HCT116 (cell line): ENCODE measurements around the gene C4BPA. TPM values are rescaled to one million over a fixed set of nuclear protein-coding genes. Genes with fewer than 3 reads are reported as not detected.

Experiments used
- ATAC-seq: fragments of 200-7000 bp; cut with Tn5 transposase; 2 replicates; pipeline ENCODE4 v1.9.1; 2020; ENCODE audit warnings: mild to moderate bottlenecking, moderate library complexity
- BruUV-seq: library from RNA; stranded (reverse); fragments of 400-500 nt; replicated peaks from 2 replicates; lab custom pipeline; 2021; lab: Mats Ljungman, UMichigan
- CTCF ChIA-PET: fragments of 300-600 bp; sonication (Branson Sonifier 250); formaldehyde crosslinking; loops from one replicate; lab custom pipeline; 2021; ENCODE audit warnings: antibody characterized with exemption; lab: Charles Lee
- POLR2A ChIA-PET: fragments of 300-600, 350-600 bp; sonication (Branson Sonifier 250); formaldehyde crosslinking; loops from one replicate; lab custom pipeline; 2021; ENCODE audit warnings: antibody characterized with exemption; lab: Charles Lee
- RAD21 ChIA-PET, 2 experiments: fragments of 300-600 bp; sonication (Branson Sonifier 250); formaldehyde crosslinking; loops; one replicate each; lab custom pipeline; 2023; ENCODE audit warnings: low total read pairs in 2 of 2; ENCODE audit not compliant: uncharacterized antibody in 2 of 2, unreplicated experiment in 2 of 2, low non-redundant PET in 1 of 2; lab: Charles Lee
- DNase-seq: peaks from one replicate; pipeline ENCODE4 v3.0.0-alpha.2; 2010; ENCODE audit warnings: low read depth, low spot score
- H2AFZ ChIP-seq: fragments of 200-600 bp; shearing (Covaris generic), sonication (generic); 2 replicates; pipeline ENCODE4 v1.6.1; 2017; ENCODE audit warnings: low read depth, mixed run types, mixed read lengths, antibody characterized with exemption, low read length; ENCODE audit not compliant: poor library complexity, severe bottlenecking
- H3K27ac ChIP-seq: 2 replicates; pipeline ENCODE4 v1.5.1; 2012; ENCODE audit warnings: low read depth, low read length
- H3K27me3 ChIP-seq: fragments of 200-600 bp; sonication (generic); 2 replicates; pipeline ENCODE4 v1.6.1; 2016; ENCODE audit warnings: mixed run types, low read length, mixed read lengths; ENCODE audit not compliant: insufficient read depth
- H3K36me3 ChIP-seq, 2 experiments: fragments of 200-500 bp in 1 of 2; fragments of 200-600 bp in 1 of 2; sonication (Bioruptor generic) in 1 of 2; sonication (generic) in 1 of 2; 2 replicates each; pipeline versions ENCODE4 v1.5.1 to v1.6.1; 2014 to 2016; ENCODE audit warnings: low read length in 2 of 2, inconsistent platforms in 1 of 2, mixed read lengths in 1 of 2, mixed run types in 1 of 2; ENCODE audit not compliant: insufficient read depth in 2 of 2, control insufficient read depth in 1 of 2
- H3K4me1 ChIP-seq, 2 experiments: fragments of 200-600 bp in 1 of 2; sonication (generic) in 1 of 2; 2 replicates each; pipeline versions ENCODE4 v1.5.1 to v1.6.1; 2012 to 2017; ENCODE audit warnings: low read length in 2 of 2, inconsistent platforms in 1 of 2, mild to moderate bottlenecking in 1 of 2, mixed read lengths in 1 of 2, mixed run types in 1 of 2, moderate library complexity in 1 of 2; ENCODE audit not compliant: insufficient read depth in 2 of 2, control insufficient read depth in 1 of 2
- H3K4me2 ChIP-seq: fragments of 200-600 bp; sonication (generic); 2 replicates; pipeline ENCODE4 v1.6.1; 2017; ENCODE audit warnings: mixed run types, low read length, mixed read lengths
- H3K4me3 ChIP-seq, 2 experiments: fragments of 200-600 bp in 1 of 2; sonication (generic) in 1 of 2; replicated peaks in 1 of 2; 2 replicates each; pipeline ENCODE4 v1.5.1; 2011 to 2016; ENCODE audit warnings: low read length in 2 of 2, control low read depth in 1 of 2, low read depth in 1 of 2, mild to moderate bottlenecking in 1 of 2, mixed read lengths in 1 of 2, mixed run types in 1 of 2
- H3K79me2 ChIP-seq: fragments of 200-600 bp; sonication (generic); 2 replicates; pipeline ENCODE4 v1.6.1; 2017; ENCODE audit warnings: mild to moderate bottlenecking, mixed run types, low read length, moderate library complexity, mixed read lengths; ENCODE audit not compliant: insufficient read depth
- H3K9ac ChIP-seq: fragments of 200-600 bp; sonication (generic); 2 replicates; pipeline ENCODE4 v1.6.1; 2016; ENCODE audit warnings: low read length, mixed read lengths
- H3K9me2 ChIP-seq: fragments of 200-600 bp; sonication (generic), shearing (Covaris generic); 2 replicates; pipeline ENCODE4 v1.6.1; 2017; ENCODE audit warnings: mixed run types, mild to moderate bottlenecking, moderate library complexity; ENCODE audit not compliant: insufficient read depth
- H3K9me3 ChIP-seq, 2 experiments: fragments of 200-500 bp in 1 of 2; fragments of 200-600 bp in 1 of 2; sonication (Bioruptor generic) in 1 of 2; sonication (generic) in 1 of 2; 2 replicates each; pipeline ENCODE4 v1.6.1; 2014 to 2017; ENCODE audit warnings: low read length in 2 of 2, mixed read lengths in 2 of 2, inconsistent platforms in 1 of 2, low read depth in 1 of 2, mild to moderate bottlenecking in 1 of 2, mixed run types in 1 of 2, moderate library complexity in 1 of 2; ENCODE audit not compliant: control insufficient read depth in 1 of 2, insufficient read depth in 1 of 2
- H4K20me1 ChIP-seq: fragments of 200-600 bp; sonication (generic), shearing (Covaris generic); 2 replicates; pipeline ENCODE4 v1.6.1; 2017; ENCODE audit warnings: mixed run types, mild to moderate bottlenecking, moderate library complexity; ENCODE audit not compliant: insufficient read depth
- CBX3 ChIP-seq: IDR thresholded peaks from 2 replicates; pipeline ENCODE4 v1.6.1; 2012; ENCODE audit warnings: low read depth
- EGR1 ChIP-seq: IDR thresholded peaks from 2 replicates; pipeline ENCODE4 v1.6.1; 2012; ENCODE audit warnings: low read depth
- ELF1 ChIP-seq: IDR thresholded peaks from 2 replicates; pipeline ENCODE4 v1.6.1; 2012; ENCODE audit warnings: low read depth, borderline replicate concordance
- JUND ChIP-seq: IDR thresholded peaks from 2 replicates; pipeline ENCODE4 v1.6.1; 2012
- POLR2AphosphoS5 ChIP-seq: IDR thresholded peaks from 2 replicates; pipeline ENCODE4 v1.6.1; 2011; ENCODE audit warnings: mild to moderate bottlenecking, low read depth, low read length, moderate library complexity
- SIN3A ChIP-seq: IDR thresholded peaks from 2 replicates; pipeline ENCODE4 v1.6.1; 2012; ENCODE audit warnings: low read depth
- SP1 ChIP-seq: IDR thresholded peaks from 2 replicates; pipeline ENCODE4 v1.6.1; 2012; ENCODE audit warnings: low read depth
- YY1 ChIP-seq: IDR thresholded peaks from 2 replicates; pipeline ENCODE4 v1.6.1; 2011; ENCODE audit warnings: low read length, low read depth, moderate library complexity, mild to moderate bottlenecking; ENCODE audit not compliant: insufficient replicate concordance; ENCODE audit errors: extremely low read depth
- ZFX ChIP-seq: fragments of 450-650 bp; IDR thresholded peaks from 2 replicates; pipeline ENCODE4 v1.6.1; 2017
- ZNF274 ChIP-seq: fragments of 200-500 bp; sonication (Bioruptor generic); IDR thresholded peaks from 2 replicates; pipeline ENCODE4 v1.6.1; 2014; ENCODE audit warnings: mild to moderate bottlenecking, low read depth, low read length, inconsistent platforms
- intact Hi-C: fragments of 100-400 bp; cut with micrococcal nuclease; formaldehyde crosslinking; loops from 2 replicates; pipeline ENCODE4 v1.10.0; 2022
- total RNA-seq: library from RNA; stranded (reverse); gene quantifications from one replicate; pipeline ENCODE4 v1.2.1, GENCODE V29; 2021; ENCODE audit not compliant: unreplicated experiment
- TF ChIP-seq, protein P1 (sequence below): IDR thresholded peaks from 2 replicates; pipeline ENCODE4 v1.6.1; 2012; ENCODE audit warnings: low read depth
- TF ChIP-seq, protein P2 (sequence below): IDR thresholded peaks from 2 replicates; pipeline ENCODE4 v1.6.1; 2011; ENCODE audit warnings: mild to moderate bottlenecking, low read length, moderate library complexity; ENCODE audit not compliant: insufficient replicate concordance; ENCODE audit errors: extremely low read depth
- TF ChIP-seq, protein P3 (sequence below), 3 experiments: fragments of 200-600 bp in 1 of 3; sonication (generic) in 1 of 3; IDR thresholded peaks in 2 of 3; conservative IDR thresholded peaks in 1 of 3; 2 replicates each; pipeline ENCODE4 v1.5.1; 2012 to 2017; ENCODE audit warnings: low read depth in 2 of 3, low read length in 2 of 3, antibody characterized with exemption in 1 of 3, borderline replicate concordance in 1 of 3, control low read depth in 1 of 3, mild to moderate bottlenecking in 1 of 3, mixed read lengths in 1 of 3, mixed run types in 1 of 3, moderate library complexity in 1 of 3; ENCODE audit not compliant: insufficient read depth in 1 of 3

Gene C4BPA
- total RNA-seq, 1 experiment from 2014 or later: 0.32 TPM

DNA sequence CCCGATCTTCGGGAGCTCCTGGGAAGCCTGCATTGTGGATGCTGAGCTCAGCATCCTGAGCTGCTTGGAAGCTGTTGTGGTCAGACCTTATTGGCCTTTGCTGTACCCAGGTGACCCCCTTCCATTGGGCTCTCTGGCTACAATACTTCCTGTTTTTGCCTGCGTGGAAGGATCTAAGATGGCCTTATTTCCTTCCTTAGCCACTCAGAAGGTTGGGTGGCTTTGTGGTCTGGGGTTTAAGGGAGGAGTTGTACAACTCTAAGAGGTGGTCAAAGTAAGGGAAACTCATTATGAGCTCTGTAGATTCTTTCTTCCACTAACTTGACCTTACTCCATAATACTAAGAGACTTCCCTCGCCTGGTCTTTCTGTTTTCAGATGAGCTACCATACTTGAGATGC is 33.2 kb upstream of the C4BPA start:
- POLR2A ChIA-PET: interaction anchor here (1.0 kb wide), 1 partner anchor 18 kb away, joined by 4 read pairs; the partner anchor contains the start of gene PFKFB2
- no peak for DNase-seq
- BruUV-seq: no TSS peak
- H4K20me1 ChIP-seq: no peaks in the 10 kb centered on the region
- no peaks in the 10 kb centered on the region for H3K79me2 ChIP-seq
- no peaks in the 10 kb centered on the region for H3K9me2 ChIP-seq
- no peak for TF ChIP-seq YY1
- intact Hi-C loops: no loop called here
- ATAC-seq: no peak
- H3K9me3 ChIP-seq: no peaks in the 10 kb centered on the region
- CTCF ChIA-PET: no interaction called here
- RAD21 ChIA-PET: no interaction called here
- no peak overlapping the region for H3K27ac ChIP-seq
- H3K9ac ChIP-seq: no peak overlapping the region
- H3K4me1 ChIP-seq: no peaks in the 10 kb centered on the region
- no peak overlapping the region for H2AFZ ChIP-seq
- H3K4me3 ChIP-seq: no peak overlapping the region
- peaks cover 3 to 12% of the 10 kb centered on the region in 2 experiments; a peak in 1 of 4 replicates for H3K36me3 ChIP-seq
- no peaks in the 10 kb centered on the region for H3K27me3 ChIP-seq
- no peak overlapping the region for H3K4me2 ChIP-seq

DNA sequence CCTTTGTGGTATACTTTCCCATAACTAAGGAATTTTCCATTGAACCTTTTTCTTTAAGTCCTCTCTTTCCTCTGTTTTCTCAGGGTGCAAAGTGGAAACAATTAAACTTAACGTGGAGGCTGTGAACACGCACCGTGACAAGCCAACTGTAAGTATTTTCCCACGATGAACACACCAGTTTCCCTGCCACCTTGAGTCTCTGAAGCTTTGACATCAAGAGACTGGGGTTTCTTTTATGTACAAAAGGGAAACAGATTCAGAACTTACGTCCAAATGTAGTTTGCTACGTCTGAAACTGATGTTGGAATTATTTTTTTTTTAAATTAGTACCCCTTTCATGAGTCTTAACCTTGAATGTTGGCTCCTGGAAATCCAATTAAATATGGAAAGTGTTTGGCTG is 32.6 kb upstream of the C4BPA start:
- BruUV-seq: no TSS peak
- intact Hi-C loops: no loop called here
- Histone ChIP-seq H3K27me3 (no peaks in the 10 kb centered on the region), H3K27ac (no peak overlapping the region), H3K4me3 (no peak overlapping the region), H3K79me2 (no peaks in the 10 kb centered on the region), H3K36me3 (peaks cover 3 to 12% of the 10 kb centered on the region in 2 experiments; a peak in 1 of 4 replicates), H3K4me2 (no peak overlapping the region), H2AFZ (no peak overlapping the region), H4K20me1 (no peaks in the 10 kb centered on the region), H3K9me2 (no peaks in the 10 kb centered on the region), H3K4me1 (no peaks in the 10 kb centered on the region), H3K9me3 (no peaks in the 10 kb centered on the region), H3K9ac (no peak overlapping the region)
- RAD21 ChIA-PET: no interaction called here
- CTCF ChIA-PET: no interaction called here
- ATAC-seq (no peak), DNase-seq (no peak)
- POLR2A ChIA-PET: interaction anchor here (1.0 kb wide), 1 partner anchor 19 kb away, joined by 4 read pairs; the partner anchor contains the start of gene PFKFB2
- TF ChIP-seq, protein P1, sequence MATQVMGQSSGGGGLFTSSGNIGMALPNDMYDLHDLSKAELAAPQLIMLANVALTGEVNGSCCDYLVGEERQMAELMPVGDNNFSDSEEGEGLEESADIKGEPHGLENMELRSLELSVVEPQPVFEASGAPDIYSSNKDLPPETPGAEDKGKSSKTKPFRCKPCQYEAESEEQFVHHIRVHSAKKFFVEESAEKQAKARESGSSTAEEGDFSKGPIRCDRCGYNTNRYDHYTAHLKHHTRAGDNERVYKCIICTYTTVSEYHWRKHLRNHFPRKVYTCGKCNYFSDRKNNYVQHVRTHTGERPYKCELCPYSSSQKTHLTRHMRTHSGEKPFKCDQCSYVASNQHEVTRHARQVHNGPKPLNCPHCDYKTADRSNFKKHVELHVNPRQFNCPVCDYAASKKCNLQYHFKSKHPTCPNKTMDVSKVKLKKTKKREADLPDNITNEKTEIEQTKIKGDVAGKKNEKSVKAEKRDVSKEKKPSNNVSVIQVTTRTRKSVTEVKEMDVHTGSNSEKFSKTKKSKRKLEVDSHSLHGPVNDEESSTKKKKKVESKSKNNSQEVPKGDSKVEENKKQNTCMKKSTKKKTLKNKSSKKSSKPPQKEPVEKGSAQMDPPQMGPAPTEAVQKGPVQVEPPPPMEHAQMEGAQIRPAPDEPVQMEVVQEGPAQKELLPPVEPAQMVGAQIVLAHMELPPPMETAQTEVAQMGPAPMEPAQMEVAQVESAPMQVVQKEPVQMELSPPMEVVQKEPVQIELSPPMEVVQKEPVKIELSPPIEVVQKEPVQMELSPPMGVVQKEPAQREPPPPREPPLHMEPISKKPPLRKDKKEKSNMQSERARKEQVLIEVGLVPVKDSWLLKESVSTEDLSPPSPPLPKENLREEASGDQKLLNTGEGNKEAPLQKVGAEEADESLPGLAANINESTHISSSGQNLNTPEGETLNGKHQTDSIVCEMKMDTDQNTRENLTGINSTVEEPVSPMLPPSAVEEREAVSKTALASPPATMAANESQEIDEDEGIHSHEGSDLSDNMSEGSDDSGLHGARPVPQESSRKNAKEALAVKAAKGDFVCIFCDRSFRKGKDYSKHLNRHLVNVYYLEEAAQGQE: no peak
- no peak for TF ChIP-seq CBX3
- TF ChIP-seq, protein P2, sequence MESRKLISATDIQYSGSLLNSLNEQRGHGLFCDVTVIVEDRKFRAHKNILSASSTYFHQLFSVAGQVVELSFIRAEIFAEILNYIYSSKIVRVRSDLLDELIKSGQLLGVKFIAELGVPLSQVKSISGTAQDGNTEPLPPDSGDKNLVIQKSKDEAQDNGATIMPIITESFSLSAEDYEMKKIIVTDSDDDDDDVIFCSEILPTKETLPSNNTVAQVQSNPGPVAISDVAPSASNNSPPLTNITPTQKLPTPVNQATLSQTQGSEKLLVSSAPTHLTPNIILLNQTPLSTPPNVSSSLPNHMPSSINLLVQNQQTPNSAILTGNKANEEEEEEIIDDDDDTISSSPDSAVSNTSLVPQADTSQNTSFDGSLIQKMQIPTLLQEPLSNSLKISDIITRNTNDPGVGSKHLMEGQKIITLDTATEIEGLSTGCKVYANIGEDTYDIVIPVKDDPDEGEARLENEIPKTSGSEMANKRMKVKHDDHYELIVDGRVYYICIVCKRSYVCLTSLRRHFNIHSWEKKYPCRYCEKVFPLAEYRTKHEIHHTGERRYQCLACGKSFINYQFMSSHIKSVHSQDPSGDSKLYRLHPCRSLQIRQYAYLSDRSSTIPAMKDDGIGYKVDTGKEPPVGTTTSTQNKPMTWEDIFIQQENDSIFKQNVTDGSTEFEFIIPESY: no peak
- no peak for TF ChIP-seq EGR1
- TF ChIP-seq SIN3A: no peak
- TF ChIP-seq ZNF274: no peak
- TF ChIP-seq POLR2AphosphoS5: no peak
- no peak for TF ChIP-seq JUND
- no peak for TF ChIP-seq YY1
- no peak for TF ChIP-seq ZFX
- no peak for TF ChIP-seq ELF1
- TF ChIP-seq SP1: no peak
- TF ChIP-seq, protein P3, sequence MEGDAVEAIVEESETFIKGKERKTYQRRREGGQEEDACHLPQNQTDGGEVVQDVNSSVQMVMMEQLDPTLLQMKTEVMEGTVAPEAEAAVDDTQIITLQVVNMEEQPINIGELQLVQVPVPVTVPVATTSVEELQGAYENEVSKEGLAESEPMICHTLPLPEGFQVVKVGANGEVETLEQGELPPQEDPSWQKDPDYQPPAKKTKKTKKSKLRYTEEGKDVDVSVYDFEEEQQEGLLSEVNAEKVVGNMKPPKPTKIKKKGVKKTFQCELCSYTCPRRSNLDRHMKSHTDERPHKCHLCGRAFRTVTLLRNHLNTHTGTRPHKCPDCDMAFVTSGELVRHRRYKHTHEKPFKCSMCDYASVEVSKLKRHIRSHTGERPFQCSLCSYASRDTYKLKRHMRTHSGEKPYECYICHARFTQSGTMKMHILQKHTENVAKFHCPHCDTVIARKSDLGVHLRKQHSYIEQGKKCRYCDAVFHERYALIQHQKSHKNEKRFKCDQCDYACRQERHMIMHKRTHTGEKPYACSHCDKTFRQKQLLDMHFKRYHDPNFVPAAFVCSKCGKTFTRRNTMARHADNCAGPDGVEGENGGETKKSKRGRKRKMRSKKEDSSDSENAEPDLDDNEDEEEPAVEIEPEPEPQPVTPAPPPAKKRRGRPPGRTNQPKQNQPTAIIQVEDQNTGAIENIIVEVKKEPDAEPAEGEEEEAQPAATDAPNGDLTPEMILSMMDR (IDR thresholded peaks at IDR 0.05 in 2 of 3, conservative IDR thresholded peaks at IDR 0.05 in 1 of 3; ENCODE audit: borderline replicate concordance in 1 of 3, insufficient read depth in 1 of 3, low read depth in 2 of 3, low read length in 2 of 3): no peak
